Upper lobe of left lung (tissue), 4 donors: Measurements from ENCODE around the gene MRPL50.

Experiments used
- POLR2A ChIP-seq, 4 donors: fragments of 450-650 bp; IDR thresholded peaks; one replicate each; pipeline ENCODE4 v1.5.1; 2016 to 2017; ENCODE audit warnings: antibody characterized with exemption in 4 of 4, mild to moderate bottlenecking in 2 of 4
- POLR2AphosphoS5 ChIP-seq, 2 donors: sonication (generic); formaldehyde crosslinking; IDR thresholded peaks; one replicate each; pipeline ENCODE4 v1.5.1; 2017; ENCODE audit warnings: antibody characterized with exemption in 2 of 2

DNA sequence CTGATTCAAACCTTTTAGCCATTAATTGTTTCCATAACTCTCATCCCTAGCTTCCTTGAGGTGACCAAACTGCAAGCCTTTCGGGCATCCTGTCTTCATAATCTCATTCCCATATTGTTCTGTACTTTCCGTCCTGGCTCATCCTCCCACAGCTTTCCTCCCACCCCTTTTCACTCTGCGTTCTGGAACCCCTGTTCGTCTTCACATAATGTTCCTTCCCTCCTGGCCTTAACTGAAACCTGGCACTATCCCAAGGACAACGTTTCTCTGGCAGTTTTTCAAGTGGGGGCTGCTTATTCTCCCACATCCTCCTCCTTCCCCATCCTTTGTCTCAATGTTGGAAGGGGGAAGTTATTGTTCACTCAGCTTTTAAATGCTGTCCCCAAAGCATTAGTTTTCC, 1.7 kb upstream of the MRPL50 start:
- TF ChIP-seq POLR2AphosphoS5 (IDR thresholded peaks at IDR 0.05) (no peak), POLR2A (IDR thresholded peaks at IDR 0.05) (no peak)
